Adrenal gland (tissue), 5 donors: ENCODE data around the gene BSPRY.

ENCODE experiments used
- POLR2A ChIP-seq, 2 donors: fragments of 450-650 bp; IDR thresholded peaks; one replicate each; pipeline ENCODE4 v1.6.1; 2017; ENCODE audit warnings: antibody characterized with exemption in 2 of 2, mild to moderate bottlenecking in 2 of 2, moderate library complexity in 1 of 2
- TF ChIP-seq, protein P1 (sequence below), 6 experiments: fragments of 450-650 bp in 4 of 6; fragments of 200-600 bp in 2 of 6; sonication (generic) in 1 of 6; IDR thresholded peaks; 1 replicate in 5 of 6; 2 replicates in 1 of 6; pipeline versions ENCODE4 v1.5.1 to v1.8.0; 2016 to 2021; ENCODE audit warnings: antibody characterized with exemption in 6 of 6, mild to moderate bottlenecking in 2 of 6, moderate library complexity in 1 of 6
- donor health status: DM: no; HTN: no; CAD: no.

DNA sequence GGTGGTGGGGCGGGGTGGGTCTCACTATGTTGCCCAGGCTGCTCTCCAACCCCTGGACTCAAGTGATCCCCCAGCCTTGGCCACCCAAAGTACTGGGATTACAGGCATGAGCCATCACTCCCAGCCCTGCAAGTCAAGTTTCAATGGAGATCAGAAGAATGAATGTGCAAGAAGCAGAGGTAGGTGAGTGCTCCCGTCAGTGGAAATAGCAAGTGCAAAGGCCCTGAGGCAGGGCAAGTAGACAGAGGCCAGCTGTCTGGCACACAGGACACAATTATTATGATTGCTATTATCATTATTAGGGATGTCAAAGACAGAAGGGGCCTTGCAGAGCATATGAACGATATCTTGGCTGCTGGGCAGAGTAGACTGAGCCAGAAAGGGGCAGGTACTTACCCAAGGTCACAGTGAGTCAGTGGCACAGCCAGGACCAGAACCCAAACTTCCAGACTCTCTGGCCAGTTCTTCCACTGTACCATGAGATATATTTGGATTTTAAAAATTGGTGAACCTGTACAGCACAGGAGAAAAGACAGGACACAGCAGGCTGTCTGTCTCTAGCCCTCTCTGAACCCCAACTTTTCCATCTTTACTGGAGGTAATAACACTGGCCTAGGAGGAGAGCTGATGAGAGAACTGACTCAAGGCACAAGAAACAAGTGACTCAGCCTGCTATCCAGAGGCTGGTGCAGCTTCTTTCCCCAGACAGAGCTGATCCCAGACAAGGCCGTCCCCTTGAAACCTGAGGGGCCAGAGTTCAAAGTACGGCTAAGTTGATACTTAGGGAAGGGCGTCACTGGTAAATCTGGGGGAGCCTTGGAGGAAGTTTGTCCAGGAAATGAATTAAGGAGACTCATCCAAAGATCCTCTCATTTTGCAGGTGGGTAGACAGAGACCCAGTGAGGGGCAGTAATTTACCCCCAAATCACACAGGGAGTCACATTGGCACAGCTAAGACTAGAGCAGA lies 26.0 kb downstream of the BSPRY start:
- TF ChIP-seq, protein P1, sequence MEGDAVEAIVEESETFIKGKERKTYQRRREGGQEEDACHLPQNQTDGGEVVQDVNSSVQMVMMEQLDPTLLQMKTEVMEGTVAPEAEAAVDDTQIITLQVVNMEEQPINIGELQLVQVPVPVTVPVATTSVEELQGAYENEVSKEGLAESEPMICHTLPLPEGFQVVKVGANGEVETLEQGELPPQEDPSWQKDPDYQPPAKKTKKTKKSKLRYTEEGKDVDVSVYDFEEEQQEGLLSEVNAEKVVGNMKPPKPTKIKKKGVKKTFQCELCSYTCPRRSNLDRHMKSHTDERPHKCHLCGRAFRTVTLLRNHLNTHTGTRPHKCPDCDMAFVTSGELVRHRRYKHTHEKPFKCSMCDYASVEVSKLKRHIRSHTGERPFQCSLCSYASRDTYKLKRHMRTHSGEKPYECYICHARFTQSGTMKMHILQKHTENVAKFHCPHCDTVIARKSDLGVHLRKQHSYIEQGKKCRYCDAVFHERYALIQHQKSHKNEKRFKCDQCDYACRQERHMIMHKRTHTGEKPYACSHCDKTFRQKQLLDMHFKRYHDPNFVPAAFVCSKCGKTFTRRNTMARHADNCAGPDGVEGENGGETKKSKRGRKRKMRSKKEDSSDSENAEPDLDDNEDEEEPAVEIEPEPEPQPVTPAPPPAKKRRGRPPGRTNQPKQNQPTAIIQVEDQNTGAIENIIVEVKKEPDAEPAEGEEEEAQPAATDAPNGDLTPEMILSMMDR (IDR thresholded peaks at IDR 0.05) = no peak
- TF ChIP-seq POLR2A (IDR thresholded peaks at IDR 0.05) = peak in 1 of 2 donors; percentile 67
